DOHH2 (cell line): ENCODE data around the gene ATP7B.

Experiments used
- H3F3A ChIP-seq: fragments of 200-600 bp; sonication (generic), shearing (Covaris generic); 2 replicates; pipeline ENCODE4 v1.6.0; 2016; ENCODE audit warnings: antibody characterized with exemption, mild to moderate bottlenecking; ENCODE audit not compliant: control insufficient read depth, insufficient read depth
- H3K27ac ChIP-seq: fragments of 200-600 bp; sonication (generic); 2 replicates; pipeline ENCODE4 v1.5.1; 2014; ENCODE audit warnings: low read depth, mild to moderate bottlenecking, low read length, moderate library complexity
- H3K27me3 ChIP-seq: fragments of 200-600 bp; sonication (generic); 2 replicates; pipeline ENCODE4 v1.6.1; 2014; ENCODE audit warnings: mild to moderate bottlenecking, low read length, mixed read lengths; ENCODE audit not compliant: control insufficient read depth
- H3K36me3 ChIP-seq: fragments of 200-600 bp; sonication (generic); 2 replicates; pipeline ENCODE4 v1.6.1; 2014; ENCODE audit warnings: mild to moderate bottlenecking, low read length, moderate library complexity, mixed read lengths; ENCODE audit not compliant: control insufficient read depth
- H3K4me1 ChIP-seq: fragments of 200-600 bp; sonication (generic); 2 replicates; pipeline ENCODE4 v1.6.1; 2014; ENCODE audit warnings: mild to moderate bottlenecking, low read length, mixed read lengths; ENCODE audit not compliant: control insufficient read depth
- H3K4me2 ChIP-seq: fragments of 200-600 bp; sonication (generic); 2 replicates; pipeline ENCODE4 v1.6.0; 2014; ENCODE audit warnings: mild to moderate bottlenecking, low read length, moderate library complexity
- H3K4me3 ChIP-seq: fragments of 200-600 bp; sonication (generic); 2 replicates; pipeline ENCODE4 v1.5.1; 2014; ENCODE audit warnings: mild to moderate bottlenecking, low read length, mixed read lengths
- H3K79me2 ChIP-seq: fragments of 200-600 bp; sonication (generic); 2 replicates; pipeline ENCODE4 v1.6.1; 2014; ENCODE audit warnings: mild to moderate bottlenecking, low read length, mixed read lengths; ENCODE audit not compliant: control insufficient read depth
- H3K9me2 ChIP-seq: fragments of 200-600 bp; sonication (generic); replicated peaks from 2 replicates; pipeline ENCODE4 v1.6.1; 2014; ENCODE audit warnings: mild to moderate bottlenecking, low read length, mixed read lengths; ENCODE audit not compliant: control insufficient read depth
- H3K9me3 ChIP-seq: fragments of 200-600 bp; sonication (generic); 2 replicates; pipeline ENCODE4 v1.6.1; 2014; ENCODE audit warnings: antibody characterized with exemption, low read length, mixed read lengths; ENCODE audit not compliant: control insufficient read depth, insufficient read depth
- H4K20me1 ChIP-seq: fragments of 200-600 bp; sonication (generic); 2 replicates; pipeline ENCODE4 v1.6.0; 2014; ENCODE audit warnings: low read depth, mild to moderate bottlenecking, antibody characterized with exemption, low read length, moderate library complexity; ENCODE audit not compliant: control insufficient read depth, insufficient read depth
- CTCF ChIP-seq: fragments of 200-600 bp; sonication (generic); IDR thresholded peaks from one replicate; pipeline ENCODE4 v1.5.1; 2014; ENCODE audit warnings: antibody characterized with exemption, mild to moderate bottlenecking, low read depth, low read length; ENCODE audit not compliant: poor library complexity, severe bottlenecking
- EZH2phosphoT487 ChIP-seq: fragments of 200-600 bp; sonication (generic); IDR thresholded peaks from 2 replicates; pipeline ENCODE4 v1.6.1; 2017; ENCODE audit warnings: borderline replicate concordance, mild to moderate bottlenecking, antibody characterized with exemption, low read length, moderate library complexity, mixed read lengths

Gene ATP7B

GRCh38 chr13:51920786-51921185, 90.5 kb downstream of the ATP7B start:
- Histone ChIP-seq H3K4me3 (no peak overlapping the region), H3K4me1 (peaks cover 4% of the 10 kb centered on the region; the same call in 1 of the 2 replicates), H4K20me1 (no peaks in the 10 kb centered on the region), H3K27me3 (peaks cover 28% of the 10 kb centered on the region), H3K79me2 (no peaks in the 10 kb centered on the region), H3K27ac (no peak overlapping the region), H3F3A (no peaks in the 10 kb centered on the region), H3K4me2 (no peak overlapping the region), H3K9me2 (no peaks in the 10 kb centered on the region), H3K36me3 (no peaks in the 10 kb centered on the region), H3K9me3 (no peaks in the 10 kb centered on the region)
- TF ChIP-seq EZH2phosphoT487 (no peak), CTCF (no peak)

- Histone ChIP-seq H3K27ac (no peak overlapping the region), H3K4me1 (peaks cover 4% of the 10 kb centered on the region; the same call in 1 of the 2 replicates), H4K20me1 (no peaks in the 10 kb centered on the region), H3F3A (no peaks in the 10 kb centered on the region), H3K36me3 (no peaks in the 10 kb centered on the region), H3K27me3 (peaks cover 27% of the 10 kb centered on the region), H3K9me2 (no peaks in the 10 kb centered on the region), H3K4me2 (no peak overlapping the region), H3K4me3 (no peak overlapping the region), H3K9me3 (no peaks in the 10 kb centered on the region), H3K79me2 (no peaks in the 10 kb centered on the region)
- TF ChIP-seq EZH2phosphoT487 (no peak), CTCF (no peak)
Measured at GRCh38 chr13:51920267-51920666, 91.0 kb downstream of the ATP7B start.

DNA sequence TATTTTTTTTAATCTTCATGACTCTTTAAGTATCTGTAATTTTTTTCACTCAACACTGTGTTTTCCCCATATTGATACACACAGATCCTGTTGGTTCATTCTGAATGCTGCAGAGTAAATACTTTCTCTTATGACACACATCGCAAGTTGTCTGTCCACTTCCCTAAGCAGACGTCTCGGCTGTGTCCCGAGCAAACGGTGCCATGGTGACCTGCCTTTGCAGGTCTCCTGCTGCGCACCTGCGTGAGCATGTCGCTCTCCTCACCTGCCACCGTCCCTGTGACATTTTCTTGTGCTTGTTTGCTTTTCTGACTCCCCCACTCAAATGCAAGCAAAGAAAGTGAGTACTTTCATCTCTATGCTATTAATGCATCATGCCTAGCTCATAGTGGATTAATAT, 91.7 kb downstream of the ATP7B start:
- Histone ChIP-seq H3K36me3 (no peaks in the 10 kb centered on the region), H3K79me2 (no peaks in the 10 kb centered on the region), H3F3A (no peaks in the 10 kb centered on the region), H3K27me3 (peaks cover 20% of the 10 kb centered on the region), H3K9me3 (no peaks in the 10 kb centered on the region), H4K20me1 (no peaks in the 10 kb centered on the region), H3K4me3 (no peak overlapping the region), H3K9me2 (no peaks in the 10 kb centered on the region), H3K4me1 (peaks cover 4% of the 10 kb centered on the region; the same call in 1 of the 2 replicates), H3K27ac (no peak overlapping the region), H3K4me2 (no peak overlapping the region)
- no peak for TF ChIP-seq CTCF
- no peak for TF ChIP-seq EZH2phosphoT487

DNA sequence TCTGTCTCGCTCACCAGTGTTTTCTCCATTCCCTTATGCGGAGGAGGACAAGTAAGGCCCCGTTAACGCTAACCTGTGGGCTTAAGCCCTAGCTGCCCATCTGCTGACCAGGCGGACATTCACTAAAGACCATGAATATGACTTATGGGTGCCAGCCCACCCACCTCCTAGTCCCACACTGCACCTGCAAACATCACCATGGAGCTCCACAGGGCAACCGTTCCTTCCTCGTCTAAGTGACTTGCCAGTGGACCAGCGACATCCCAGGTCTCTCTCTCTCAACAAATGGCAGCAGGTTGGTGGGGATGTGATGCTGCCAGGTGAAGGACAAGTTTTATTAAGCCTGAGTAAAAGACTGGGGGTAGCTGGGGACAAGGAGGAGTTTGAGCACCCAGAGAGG, 94.3 kb downstream of the ATP7B start:
- H3K79me2 ChIP-seq, result no peaks in the 10 kb centered on the region
- no peaks in the 10 kb centered on the region for H3K9me2 ChIP-seq
- peaks cover 16% of the 10 kb centered on the region; the same call in 1 of the 2 replicates for H3K27me3 ChIP-seq
- TF ChIP-seq CTCF, result no peak
- no peak for TF ChIP-seq EZH2phosphoT487
- H3F3A ChIP-seq, result no peaks in the 10 kb centered on the region
- no peak overlapping the region for H3K4me3 ChIP-seq
- H4K20me1 ChIP-seq, result no peaks in the 10 kb centered on the region
- no peaks in the 10 kb centered on the region for H3K4me1 ChIP-seq
- H3K27ac ChIP-seq, result no peak overlapping the region
- no peaks in the 10 kb centered on the region for H3K9me3 ChIP-seq
- H3K4me2 ChIP-seq, result no peak overlapping the region
- no peaks in the 10 kb centered on the region for H3K36me3 ChIP-seq
